GM12878 (cell line): ENCODE measurements around the gene FAM222B. TPM values are rescaled to one million over a fixed set of nuclear protein-coding genes. Genes with fewer than 3 reads are reported as not detected.

Experiments used
- BCL11A ChIP-seq: IDR thresholded peaks from 2 replicates; pipeline ENCODE4 v1.6.1; 2011; ENCODE audit warnings: low read depth, low read length
- EP300 ChIP-seq, 2 experiments: fragments of 150-350 bp in 1 of 2; IDR thresholded peaks; 2 replicates each; pipeline ENCODE4 v1.6.1; 2011 to 2012; ENCODE audit warnings: low read depth in 2 of 2, low read length in 2 of 2, borderline replicate concordance in 1 of 2, improper control_type of control experiment in 1 of 2, inconsistent platforms in 1 of 2; ENCODE audit not compliant: control insufficient read depth in 1 of 2
- GABPA ChIP-seq: IDR thresholded peaks from 2 replicates; pipeline ENCODE4 v1.6.1; 2014; ENCODE audit warnings: antibody characterized with exemption, low read depth, mild to moderate bottlenecking, inconsistent platforms
- HDAC6 ChIP-seq: fragments of 200-600 bp; sonication (generic); IDR thresholded peaks from one replicate; pipeline ENCODE4 v1.8.0; 2017; ENCODE audit warnings: antibody characterized with exemption; ENCODE audit not compliant: unreplicated experiment
- IRF4 ChIP-seq: IDR thresholded peaks from 2 replicates; pipeline ENCODE4 v1.6.1; 2011; ENCODE audit warnings: low read depth, low read length
- KAT2A ChIP-seq: conservative IDR thresholded peaks from 2 replicates; pipeline ENCODE4 v1.6.1; 2011; ENCODE audit warnings: low read depth, low read length; ENCODE audit not compliant: control insufficient read depth
- MTA3 ChIP-seq: IDR thresholded peaks from 2 replicates; pipeline ENCODE4 v1.6.1; 2012; ENCODE audit warnings: low read length, inconsistent platforms, borderline replicate concordance
- NFIC ChIP-seq: IDR thresholded peaks from 2 replicates; pipeline ENCODE4 v1.6.1; 2012; ENCODE audit warnings: low read depth, mild to moderate bottlenecking, inconsistent platforms, low read length, moderate library complexity
- PML ChIP-seq: IDR thresholded peaks from 2 replicates; pipeline ENCODE4 v1.6.1; 2012; ENCODE audit warnings: low read length, inconsistent platforms
- POLR2A ChIP-seq: IDR thresholded peaks from 2 replicates; pipeline ENCODE4 v1.6.1; 2011; ENCODE audit warnings: low read depth, mild to moderate bottlenecking, low read length
- RCOR1 ChIP-seq: conservative IDR thresholded peaks from 2 replicates; pipeline ENCODE4 v1.6.1; 2012; ENCODE audit warnings: low read depth, low read length, improper control_type of control experiment
- RUNX3 ChIP-seq: IDR thresholded peaks from 2 replicates; pipeline ENCODE4 v1.6.1; 2012; ENCODE audit warnings: low read length, inconsistent platforms
- ZNF217 ChIP-seq: fragments of 450-650 bp; IDR thresholded peaks from 2 replicates; pipeline ENCODE4 v1.6.1; 2017; ENCODE audit warnings: antibody characterized with exemption, mild to moderate bottlenecking
- ZSCAN29 ChIP-seq: fragments of 450-650 bp; IDR thresholded peaks from 2 replicates; pipeline ENCODE4 v1.6.1; 2017; ENCODE audit warnings: mild to moderate bottlenecking, moderate library complexity
- ZZZ3 ChIP-seq: IDR thresholded peaks from 2 replicates; pipeline ENCODE4 v1.6.1; 2011; ENCODE audit warnings: low read depth; ENCODE audit not compliant: control insufficient read depth, insufficient read length
- polyA plus RNA-seq, 11 experiments: library from polyadenylated mRNA; depleted of rRNA in 4 of 11; unstranded in 6 of 11; stranded (reverse) in 5 of 11; fragments of >200 nt; fragmentation: Nextera tagmentation in 4 of 11; fragmentation: Illumina TruSeq in 1 of 11; extraction: Ambion mirVana in 4 of 11; extraction: Trizol in 1 of 11; gene quantifications; 1 replicate in 1 of 11; 2 replicates in 10 of 11; pipeline versions ENCODE4 v1.2.1 to v1.2.3, GENCODE V29; 2011 to 2016; ENCODE audit warnings: inconsistent platforms in 2 of 11, missing spikeins in 2 of 11, low read depth in 1 of 11
- total RNA-seq, 4 experiments: library from RNA; depleted of rRNA in 3 of 4; stranded (reverse); fragments of >200 nt in 3 of 4; fragmentation: Illumina TruSeq in 1 of 4; extraction: Trizol in 1 of 4; gene quantifications; 2 replicates each; pipeline versions ENCODE4 v1.2.1 to v1.2.3, GENCODE V29; 2013 to 2021
- TF ChIP-seq, protein P1 (sequence below): fragments of 450-650 bp; IDR thresholded peaks from 2 replicates; pipeline ENCODE4 v1.6.1; 2018; ENCODE audit warnings: borderline replicate concordance, mild to moderate bottlenecking; ENCODE audit not compliant: partially characterized antibody
- TF ChIP-seq, protein P2 (sequence below): fragments of 450-650 bp; IDR thresholded peaks from 2 replicates; pipeline ENCODE4 v1.6.1; 2017; ENCODE audit warnings: mild to moderate bottlenecking, low read depth, inconsistent platforms; ENCODE audit not compliant: poor library complexity, severe bottlenecking
- TF ChIP-seq, protein P3 (sequence below): IDR thresholded peaks from 2 replicates; pipeline ENCODE4 v1.6.1; 2012; ENCODE audit warnings: improper control_type of control experiment, low read depth, low read length; ENCODE audit not compliant: insufficient replicate concordance
- TF ChIP-seq, protein P4 (sequence below): fragments of 150-350 bp; IDR thresholded peaks from 2 replicates; pipeline ENCODE4 v1.6.1; 2014; ENCODE audit warnings: mild to moderate bottlenecking, low read depth, low read length

Gene FAM222B
- total and polyA plus RNA-seq, 10 of the 15 experiments (the other 5 are each of a cell fraction or from before 2014, with no cell fraction given) = 2.8 to 18.3 (median 6.4) TPM

DNA sequence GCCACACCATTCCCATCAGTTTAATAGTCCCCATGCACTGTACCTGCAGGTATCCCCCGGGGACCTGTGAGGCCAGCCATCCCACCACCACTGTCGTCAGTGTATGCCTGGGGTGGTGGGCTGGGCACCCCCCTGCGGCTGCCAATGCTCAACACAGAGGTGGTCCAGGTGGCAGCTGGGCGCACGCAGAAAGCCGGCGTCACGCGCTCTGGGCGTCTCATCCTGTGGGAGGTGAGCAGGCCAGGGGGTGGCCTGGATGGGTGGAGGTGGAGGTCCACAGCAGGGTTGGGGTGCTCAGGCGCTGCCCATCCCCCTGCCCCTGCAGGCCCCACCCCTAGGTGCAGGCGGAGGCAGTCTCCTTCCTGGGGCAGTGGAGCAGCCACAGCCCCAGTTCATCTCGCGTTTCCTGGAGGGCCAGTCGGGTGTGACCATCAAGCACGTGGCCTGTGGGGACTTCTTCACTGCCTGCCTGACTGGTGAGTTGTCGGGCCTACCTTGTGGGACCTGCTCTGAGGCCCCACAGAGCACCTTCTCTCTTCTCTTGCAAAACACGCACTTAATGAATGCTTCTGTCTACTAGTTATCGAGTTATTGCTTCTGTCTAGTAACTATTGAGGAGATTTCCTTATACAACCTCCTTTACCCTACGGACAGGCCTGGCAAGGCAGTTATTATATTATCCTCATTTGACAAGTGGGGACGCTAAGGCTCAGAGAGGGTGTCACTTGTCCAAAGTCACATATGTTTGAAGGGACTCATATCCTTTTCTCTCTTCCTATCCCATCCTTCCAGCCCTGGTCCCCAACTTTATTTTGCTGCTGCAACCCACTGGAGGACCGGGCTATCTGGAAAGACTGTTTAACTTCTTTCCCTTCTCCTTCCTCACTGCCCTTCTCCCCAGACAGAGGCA, 104.6 kb downstream of the FAM222B start (continued):
- TF ChIP-seq, protein P1, sequence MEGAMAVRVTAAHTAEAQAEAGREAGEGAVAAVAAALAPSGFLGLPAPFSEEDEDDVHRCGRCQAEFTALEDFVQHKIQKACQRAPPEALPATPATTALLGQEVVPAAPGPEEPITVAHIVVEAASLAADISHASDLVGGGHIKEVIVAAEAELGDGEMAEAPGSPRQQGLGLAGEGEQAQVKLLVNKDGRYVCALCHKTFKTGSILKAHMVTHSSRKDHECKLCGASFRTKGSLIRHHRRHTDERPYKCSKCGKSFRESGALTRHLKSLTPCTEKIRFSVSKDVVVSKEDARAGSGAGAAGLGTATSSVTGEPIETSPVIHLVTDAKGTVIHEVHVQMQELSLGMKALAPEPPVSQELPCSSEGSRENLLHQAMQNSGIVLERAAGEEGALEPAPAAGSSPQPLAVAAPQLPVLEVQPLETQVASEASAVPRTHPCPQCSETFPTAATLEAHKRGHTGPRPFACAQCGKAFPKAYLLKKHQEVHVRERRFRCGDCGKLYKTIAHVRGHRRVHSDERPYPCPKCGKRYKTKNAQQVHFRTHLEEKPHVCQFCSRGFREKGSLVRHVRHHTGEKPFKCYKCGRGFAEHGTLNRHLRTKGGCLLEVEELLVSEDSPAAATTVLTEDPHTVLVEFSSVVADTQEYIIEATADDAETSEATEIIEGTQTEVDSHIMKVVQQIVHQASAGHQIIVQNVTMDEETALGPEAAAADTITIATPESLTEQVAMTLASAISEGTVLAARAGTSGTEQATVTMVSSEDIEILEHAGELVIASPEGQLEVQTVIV = no peak
- TF ChIP-seq HDAC6 (no peak), KAT2A (no peak), NFIC (no peak), BCL11A (no peak), ZZZ3 (no peak), ZSCAN29 (no peak), EP300 (IDR thresholded peaks at IDR 0.05; ENCODE audit: borderline replicate concordance in 1 of 2, control insufficient read depth in 1 of 2, low read depth in 2 of 2, low read length in 2 of 2) (peak; percentile 45 to 73; a peak in 3 of 4 replicates), IRF4 (no peak), RCOR1 (peak; percentile 1; the same call in 1 of the 2 replicates), MTA3 (no peak), ZNF217 (no peak), POLR2A (peak; percentile 83), GABPA (no peak), PML (no peak), RUNX3 (no peak)
- TF ChIP-seq, protein P2, sequence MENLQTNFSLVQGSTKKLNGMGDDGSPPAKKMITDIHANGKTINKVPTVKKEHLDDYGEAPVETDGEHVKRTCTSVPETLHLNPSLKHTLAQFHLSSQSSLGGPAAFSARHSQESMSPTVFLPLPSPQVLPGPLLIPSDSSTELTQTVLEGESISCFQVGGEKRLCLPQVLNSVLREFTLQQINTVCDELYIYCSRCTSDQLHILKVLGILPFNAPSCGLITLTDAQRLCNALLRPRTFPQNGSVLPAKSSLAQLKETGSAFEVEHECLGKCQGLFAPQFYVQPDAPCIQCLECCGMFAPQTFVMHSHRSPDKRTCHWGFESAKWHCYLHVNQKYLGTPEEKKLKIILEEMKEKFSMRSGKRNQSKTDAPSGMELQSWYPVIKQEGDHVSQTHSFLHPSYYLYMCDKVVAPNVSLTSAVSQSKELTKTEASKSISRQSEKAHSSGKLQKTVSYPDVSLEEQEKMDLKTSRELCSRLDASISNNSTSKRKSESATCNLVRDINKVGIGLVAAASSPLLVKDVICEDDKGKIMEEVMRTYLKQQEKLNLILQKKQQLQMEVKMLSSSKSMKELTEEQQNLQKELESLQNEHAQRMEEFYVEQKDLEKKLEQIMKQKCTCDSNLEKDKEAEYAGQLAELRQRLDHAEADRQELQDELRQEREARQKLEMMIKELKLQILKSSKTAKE = peak; percentile 21
- TF ChIP-seq, protein P3, sequence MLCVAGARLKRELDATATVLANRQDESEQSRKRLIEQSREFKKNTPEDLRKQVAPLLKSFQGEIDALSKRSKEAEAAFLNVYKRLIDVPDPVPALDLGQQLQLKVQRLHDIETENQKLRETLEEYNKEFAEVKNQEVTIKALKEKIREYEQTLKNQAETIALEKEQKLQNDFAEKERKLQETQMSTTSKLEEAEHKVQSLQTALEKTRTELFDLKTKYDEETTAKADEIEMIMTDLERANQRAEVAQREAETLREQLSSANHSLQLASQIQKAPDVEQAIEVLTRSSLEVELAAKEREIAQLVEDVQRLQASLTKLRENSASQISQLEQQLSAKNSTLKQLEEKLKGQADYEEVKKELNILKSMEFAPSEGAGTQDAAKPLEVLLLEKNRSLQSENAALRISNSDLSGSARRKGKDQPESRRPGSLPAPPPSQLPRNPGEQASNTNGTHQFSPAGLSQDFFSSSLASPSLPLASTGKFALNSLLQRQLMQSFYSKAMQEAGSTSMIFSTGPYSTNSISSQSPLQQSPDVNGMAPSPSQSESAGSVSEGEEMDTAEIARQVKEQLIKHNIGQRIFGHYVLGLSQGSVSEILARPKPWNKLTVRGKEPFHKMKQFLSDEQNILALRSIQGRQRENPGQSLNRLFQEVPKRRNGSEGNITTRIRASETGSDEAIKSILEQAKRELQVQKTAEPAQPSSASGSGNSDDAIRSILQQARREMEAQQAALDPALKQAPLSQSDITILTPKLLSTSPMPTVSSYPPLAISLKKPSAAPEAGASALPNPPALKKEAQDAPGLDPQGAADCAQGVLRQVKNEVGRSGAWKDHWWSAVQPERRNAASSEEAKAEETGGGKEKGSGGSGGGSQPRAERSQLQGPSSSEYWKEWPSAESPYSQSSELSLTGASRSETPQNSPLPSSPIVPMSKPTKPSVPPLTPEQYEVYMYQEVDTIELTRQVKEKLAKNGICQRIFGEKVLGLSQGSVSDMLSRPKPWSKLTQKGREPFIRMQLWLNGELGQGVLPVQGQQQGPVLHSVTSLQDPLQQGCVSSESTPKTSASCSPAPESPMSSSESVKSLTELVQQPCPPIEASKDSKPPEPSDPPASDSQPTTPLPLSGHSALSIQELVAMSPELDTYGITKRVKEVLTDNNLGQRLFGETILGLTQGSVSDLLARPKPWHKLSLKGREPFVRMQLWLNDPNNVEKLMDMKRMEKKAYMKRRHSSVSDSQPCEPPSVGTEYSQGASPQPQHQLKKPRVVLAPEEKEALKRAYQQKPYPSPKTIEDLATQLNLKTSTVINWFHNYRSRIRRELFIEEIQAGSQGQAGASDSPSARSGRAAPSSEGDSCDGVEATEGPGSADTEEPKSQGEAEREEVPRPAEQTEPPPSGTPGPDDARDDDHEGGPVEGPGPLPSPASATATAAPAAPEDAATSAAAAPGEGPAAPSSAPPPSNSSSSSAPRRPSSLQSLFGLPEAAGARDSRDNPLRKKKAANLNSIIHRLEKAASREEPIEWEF = no peak
- TF ChIP-seq, protein P4, sequence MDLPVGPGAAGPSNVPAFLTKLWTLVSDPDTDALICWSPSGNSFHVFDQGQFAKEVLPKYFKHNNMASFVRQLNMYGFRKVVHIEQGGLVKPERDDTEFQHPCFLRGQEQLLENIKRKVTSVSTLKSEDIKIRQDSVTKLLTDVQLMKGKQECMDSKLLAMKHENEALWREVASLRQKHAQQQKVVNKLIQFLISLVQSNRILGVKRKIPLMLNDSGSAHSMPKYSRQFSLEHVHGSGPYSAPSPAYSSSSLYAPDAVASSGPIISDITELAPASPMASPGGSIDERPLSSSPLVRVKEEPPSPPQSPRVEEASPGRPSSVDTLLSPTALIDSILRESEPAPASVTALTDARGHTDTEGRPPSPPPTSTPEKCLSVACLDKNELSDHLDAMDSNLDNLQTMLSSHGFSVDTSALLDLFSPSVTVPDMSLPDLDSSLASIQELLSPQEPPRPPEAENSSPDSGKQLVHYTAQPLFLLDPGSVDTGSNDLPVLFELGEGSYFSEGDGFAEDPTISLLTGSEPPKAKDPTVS = no peak
